ENCODE measurements around the gene ATP6V1F.

The ATP6V1F gene

GRCh38 chr7:128906001-128906765, 43.5 kb downstream of the ATP6V1F start:
- H3K36me3 ChIP-seq (replicated peaks), result no peaks in the 10 kb centered on the region
- peaks cover 7% of the 10 kb centered on the region for H3K27me3 ChIP-seq (replicated peaks)
- no peak for DNase-seq
- H3K4me3 ChIP-seq (ENCODE audit: low read depth, low read length), result no peak overlapping the region
- in situ Hi-C loops (cut with HindIII; ENCODE audit: low pct_ligation_motif_present, low sequenced_read_pairs), result loop anchor here (25.0 kb wide), 1 partner anchor 181 kb away; no protein-coding TSS in a partner anchor
- H3K27ac ChIP-seq, result no peak overlapping the region
- TF ChIP-seq CTCF (IDR thresholded peaks at IDR 0.05; ENCODE audit: low read depth, low read length, missing control alignments), result no peak

- in situ Hi-C loops (cut with HindIII; ENCODE audit: low pct_ligation_motif_present, low sequenced_read_pairs), result loop anchor here (25.0 kb wide), 1 partner anchor 180 kb away; no protein-coding TSS in a partner anchor
- H3K27me3 ChIP-seq (replicated peaks), result peaks cover 11% of the 10 kb centered on the region
- no peak for TF ChIP-seq CTCF (IDR thresholded peaks at IDR 0.05; ENCODE audit: low read depth, low read length, missing control alignments)
- H3K36me3 ChIP-seq (replicated peaks), result no peaks in the 10 kb centered on the region
- no peak overlapping the region for H3K4me3 ChIP-seq (ENCODE audit: low read depth, low read length)
- no peak overlapping the region for H3K27ac ChIP-seq
- DNase-seq, result no peak
These were observed 44.3 kb downstream of the ATP6V1F start for GRCh38 chr7:128906766-128907559.

DNA sequence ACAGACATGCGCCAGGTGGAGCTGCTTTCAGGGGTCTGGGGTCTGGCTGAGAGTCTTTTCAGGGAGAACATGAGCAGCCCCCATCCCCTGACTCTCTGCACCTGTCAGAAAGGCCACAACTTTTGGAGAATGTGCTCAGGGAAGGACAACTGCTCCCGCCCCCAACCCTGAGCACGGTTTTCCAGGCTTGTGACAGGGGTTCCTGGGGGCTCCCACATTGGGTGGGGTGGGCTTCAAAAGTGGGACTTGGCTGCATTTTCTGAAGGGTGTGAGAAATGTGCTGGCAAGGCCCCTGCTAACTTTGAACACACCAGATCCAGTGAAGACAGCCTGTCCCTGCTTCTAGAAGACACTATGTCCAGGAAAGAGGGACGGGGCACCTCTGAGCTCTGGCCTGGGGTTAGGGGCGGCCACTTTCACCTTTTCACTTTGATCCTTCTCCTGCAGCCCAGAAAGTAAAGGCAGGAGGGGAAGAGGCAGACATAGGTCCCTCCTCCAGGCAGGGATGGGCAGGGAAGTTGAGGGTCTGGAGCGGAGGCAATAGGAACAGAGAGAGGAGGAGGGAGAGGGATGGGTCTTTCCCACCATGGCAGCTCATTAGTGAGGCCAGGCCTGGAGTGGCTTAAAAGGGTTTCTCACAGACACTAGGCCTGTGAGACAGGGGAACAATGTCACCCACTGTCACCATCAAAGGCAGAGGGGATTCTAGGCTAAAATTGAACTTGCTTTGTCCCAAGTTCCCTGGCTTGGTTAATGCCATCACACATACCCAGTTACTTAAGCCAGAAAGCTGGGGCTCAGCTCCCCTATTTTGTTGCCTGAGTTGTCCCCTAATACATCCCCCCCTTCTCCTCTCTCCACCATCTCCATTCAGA, 46.3 kb downstream of the ATP6V1F start:
- peaks cover 12% of the 10 kb centered on the region for H3K27me3 ChIP-seq (replicated peaks)
- DNase-seq, result no peak
- H3K4me3 ChIP-seq (ENCODE audit: low read depth, low read length), result no peak overlapping the region
- no peaks in the 10 kb centered on the region for H3K36me3 ChIP-seq (replicated peaks)
- no peak for TF ChIP-seq CTCF (IDR thresholded peaks at IDR 0.05; ENCODE audit: low read depth, low read length, missing control alignments)
- in situ Hi-C loops (cut with HindIII; ENCODE audit: low pct_ligation_motif_present, low sequenced_read_pairs), result loop anchor here (25.0 kb wide), 1 partner anchor 178 kb away; no protein-coding TSS in a partner anchor
- H3K27ac ChIP-seq, result no peak overlapping the region

DNA sequence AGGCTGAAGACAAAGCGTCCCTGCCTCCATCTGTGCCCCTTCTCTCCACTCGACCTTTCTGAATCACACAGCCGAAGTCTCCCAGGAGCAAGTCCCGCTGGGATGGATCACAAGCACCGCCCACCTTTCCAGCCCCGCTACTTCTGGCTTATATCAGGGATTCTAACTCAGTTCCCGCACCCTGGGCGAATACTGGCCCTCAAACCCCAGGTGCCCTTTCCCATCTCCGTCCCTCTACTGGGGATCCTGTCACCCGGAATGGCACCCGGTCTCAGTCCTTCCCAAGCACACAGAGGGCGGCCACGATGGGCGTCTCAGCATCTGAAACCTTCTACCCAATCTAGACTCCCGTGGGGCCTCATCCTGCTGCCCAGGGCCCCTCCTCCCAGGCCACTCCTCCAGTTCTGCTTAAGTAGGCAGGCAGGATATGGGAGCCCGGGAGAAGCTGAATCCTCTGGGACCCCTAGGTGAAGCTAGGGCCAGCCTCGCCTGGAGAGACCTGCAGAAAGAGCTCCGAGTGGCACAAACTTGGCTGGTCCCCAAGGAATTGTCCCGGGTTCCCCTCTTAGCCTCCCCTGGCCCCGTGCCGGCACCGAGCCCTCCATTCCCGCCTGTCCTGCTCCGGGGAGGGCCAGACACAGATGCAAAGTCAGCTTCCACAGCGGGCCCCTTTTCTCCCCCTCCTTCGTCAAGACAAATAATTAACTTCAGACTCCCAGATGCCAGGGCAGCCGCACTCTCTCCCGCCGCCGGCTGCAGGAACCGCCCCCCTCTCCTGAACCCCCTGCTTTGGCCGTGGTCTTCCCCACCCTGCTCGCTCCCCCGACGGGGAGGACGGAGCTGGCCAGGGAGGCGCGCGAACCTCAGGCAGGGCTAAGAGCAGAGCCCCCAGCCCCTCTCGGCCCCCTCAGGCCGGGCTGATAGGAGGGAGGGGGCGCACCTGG, 47.2 kb downstream of the ATP6V1F start:
- Histone ChIP-seq H3K27ac (no peak overlapping the region), H3K27me3 (replicated peaks) (peaks cover 20% of the 10 kb centered on the region), H3K36me3 (replicated peaks) (no peaks in the 10 kb centered on the region), H3K4me3 (ENCODE audit: low read depth, low read length) (peak overlapping the region; percentile 56)
- in situ Hi-C loops (cut with HindIII; ENCODE audit: low pct_ligation_motif_present, low sequenced_read_pairs), result loop anchor here (10.0 to 25.0 kb wide), 2 partner anchors 65 to 177 kb away; no protein-coding TSS in a partner anchor
- TF ChIP-seq CTCF (IDR thresholded peaks at IDR 0.05; ENCODE audit: low read depth, low read length, missing control alignments), result no peak
- DNase-seq, result peak; percentile 32

Data from brain microvascular endothelial cell (primary cell).